ENCODE results near the gene BUB1.

The BUB1 gene

DNA sequence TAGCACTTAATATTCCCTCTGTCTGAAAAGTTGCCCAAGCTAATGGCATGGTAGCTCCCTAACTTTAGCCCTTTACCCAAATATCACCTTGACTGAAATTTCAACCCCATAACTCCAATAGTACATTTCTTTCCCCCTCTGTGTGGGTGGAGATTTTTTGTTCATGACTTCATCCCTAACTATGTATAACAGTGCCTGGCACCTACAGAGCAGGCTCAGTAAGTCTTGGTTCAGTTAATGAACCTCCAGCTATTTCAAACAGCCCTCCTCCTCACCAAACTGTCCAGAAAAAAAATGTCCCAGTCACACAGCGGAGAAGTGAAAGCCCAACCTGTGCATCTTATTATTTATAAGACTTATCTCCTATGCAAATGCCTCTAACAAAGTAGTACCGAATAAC lies 18.6 kb downstream of the BUB1 start:
- TF ChIP-seq, protein P1, sequence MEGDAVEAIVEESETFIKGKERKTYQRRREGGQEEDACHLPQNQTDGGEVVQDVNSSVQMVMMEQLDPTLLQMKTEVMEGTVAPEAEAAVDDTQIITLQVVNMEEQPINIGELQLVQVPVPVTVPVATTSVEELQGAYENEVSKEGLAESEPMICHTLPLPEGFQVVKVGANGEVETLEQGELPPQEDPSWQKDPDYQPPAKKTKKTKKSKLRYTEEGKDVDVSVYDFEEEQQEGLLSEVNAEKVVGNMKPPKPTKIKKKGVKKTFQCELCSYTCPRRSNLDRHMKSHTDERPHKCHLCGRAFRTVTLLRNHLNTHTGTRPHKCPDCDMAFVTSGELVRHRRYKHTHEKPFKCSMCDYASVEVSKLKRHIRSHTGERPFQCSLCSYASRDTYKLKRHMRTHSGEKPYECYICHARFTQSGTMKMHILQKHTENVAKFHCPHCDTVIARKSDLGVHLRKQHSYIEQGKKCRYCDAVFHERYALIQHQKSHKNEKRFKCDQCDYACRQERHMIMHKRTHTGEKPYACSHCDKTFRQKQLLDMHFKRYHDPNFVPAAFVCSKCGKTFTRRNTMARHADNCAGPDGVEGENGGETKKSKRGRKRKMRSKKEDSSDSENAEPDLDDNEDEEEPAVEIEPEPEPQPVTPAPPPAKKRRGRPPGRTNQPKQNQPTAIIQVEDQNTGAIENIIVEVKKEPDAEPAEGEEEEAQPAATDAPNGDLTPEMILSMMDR (IDR thresholded peaks at IDR 0.05; ENCODE audit: insufficient read depth, low read length, poor library complexity, severe bottlenecking), result no peak
- peaks cover 19% of the 10 kb centered on the region for H3K36me3 ChIP-seq (ENCODE audit: control insufficient read depth, insufficient read depth, low read length)
- no peak overlapping the region for H3K4me3 ChIP-seq (replicated peaks; ENCODE audit: low read depth, low read length)
- no peak for DNase-seq (ENCODE audit: extremely low read depth, insufficient read length)
- H3K27me3 ChIP-seq (replicated peaks; ENCODE audit: control insufficient read depth, insufficient read depth, low read length), result no peaks in the 10 kb centered on the region

DNA sequence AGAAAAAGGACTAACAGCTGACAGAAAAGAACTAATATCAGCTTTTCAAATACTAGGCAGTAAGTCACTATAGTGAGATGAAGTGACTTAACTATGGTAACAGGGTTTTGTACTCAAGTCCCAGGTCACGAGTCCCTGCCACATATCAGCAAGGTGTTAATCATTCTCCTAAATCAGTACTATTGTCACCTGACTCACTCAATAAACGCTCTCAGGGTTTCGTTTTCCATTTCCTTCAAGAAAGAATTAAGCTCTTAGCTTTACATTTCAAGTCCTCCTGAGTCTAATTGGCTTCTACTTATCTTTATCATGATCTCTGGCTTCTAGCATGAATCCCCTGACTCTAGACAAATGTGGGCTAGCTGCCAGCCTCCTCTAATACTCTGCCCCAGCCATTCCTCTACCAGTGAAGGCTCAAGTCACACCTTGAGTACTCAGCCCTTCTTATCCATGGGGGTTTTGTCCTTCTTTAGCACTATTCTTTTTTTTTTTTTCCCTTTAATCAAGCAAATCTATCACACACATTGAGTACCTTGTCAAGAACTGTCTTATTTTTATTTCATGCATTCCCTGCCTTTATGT lies 20.0 kb downstream of the BUB1 start:
- H3K27me3 ChIP-seq (replicated peaks; ENCODE audit: control insufficient read depth, insufficient read depth, low read length), result no peaks in the 10 kb centered on the region
- H3K4me3 ChIP-seq (replicated peaks; ENCODE audit: low read depth, low read length), result no peak overlapping the region
- no peak for DNase-seq (ENCODE audit: extremely low read depth, insufficient read length)
- peaks cover 22% of the 10 kb centered on the region for H3K36me3 ChIP-seq (ENCODE audit: control insufficient read depth, insufficient read depth, low read length)
- TF ChIP-seq, protein P1 (IDR thresholded peaks at IDR 0.05; ENCODE audit: insufficient read depth, low read length, poor library complexity, severe bottlenecking), result no peak

DNA sequence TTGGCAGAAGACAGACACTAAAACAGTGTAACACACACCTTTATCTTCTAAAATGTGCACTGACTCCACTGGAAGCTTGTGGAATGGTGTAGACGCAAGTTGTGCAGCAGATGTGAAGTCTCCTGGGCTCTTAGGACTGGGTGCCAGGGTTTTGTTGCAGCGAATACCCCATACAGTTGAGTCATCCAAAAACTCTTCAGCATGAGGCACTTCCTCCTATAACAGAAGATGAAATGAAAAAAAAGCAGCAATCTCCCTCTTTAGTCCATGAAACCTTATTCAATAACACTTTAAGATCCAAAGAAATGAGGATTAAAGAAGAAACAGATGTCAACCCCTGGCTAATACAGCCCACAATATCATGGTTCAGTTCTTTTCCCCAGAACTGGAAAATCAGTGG lies 22.2 kb downstream of the BUB1 start:
- Histone ChIP-seq H3K36me3 (ENCODE audit: control insufficient read depth, insufficient read depth, low read length) (peaks cover 20% of the 10 kb centered on the region), H3K4me3 (replicated peaks; ENCODE audit: low read depth, low read length) (no peak overlapping the region), H3K27me3 (replicated peaks; ENCODE audit: control insufficient read depth, insufficient read depth, low read length) (no peaks in the 10 kb centered on the region)
- no peak for DNase-seq (ENCODE audit: extremely low read depth, insufficient read length)
- TF ChIP-seq, protein P1 (IDR thresholded peaks at IDR 0.05; ENCODE audit: insufficient read depth, low read length, poor library complexity, severe bottlenecking), result no peak

DNA sequence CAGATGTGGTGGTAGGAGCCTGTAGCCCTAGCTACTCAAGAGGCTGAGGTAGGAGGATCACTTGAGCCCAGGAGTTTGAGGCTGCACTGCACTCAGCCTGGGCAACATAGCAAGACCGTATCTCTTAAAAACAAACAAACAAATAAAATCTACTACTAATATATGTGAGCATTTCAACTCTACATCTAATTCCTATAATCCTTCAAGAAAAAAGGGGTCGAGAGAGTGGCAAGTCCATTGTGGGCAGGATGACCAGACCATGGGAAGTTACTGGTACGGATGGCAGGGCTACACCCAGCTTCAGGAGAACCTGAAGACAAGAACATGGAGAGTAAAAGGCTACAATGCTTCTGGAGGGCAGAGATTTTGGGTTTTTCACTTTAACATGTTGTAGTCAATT lies 24.0 kb downstream of the BUB1 start:
- no peak overlapping the region for H3K4me3 ChIP-seq (replicated peaks; ENCODE audit: low read depth, low read length)
- TF ChIP-seq, protein P1 (IDR thresholded peaks at IDR 0.05; ENCODE audit: insufficient read depth, low read length, poor library complexity, severe bottlenecking), result no peak
- H3K27me3 ChIP-seq (replicated peaks; ENCODE audit: control insufficient read depth, insufficient read depth, low read length), result no peaks in the 10 kb centered on the region
- H3K36me3 ChIP-seq (ENCODE audit: control insufficient read depth, insufficient read depth, low read length), result peaks cover 12% of the 10 kb centered on the region
- no peak for DNase-seq (ENCODE audit: extremely low read depth, insufficient read length)

DNA sequence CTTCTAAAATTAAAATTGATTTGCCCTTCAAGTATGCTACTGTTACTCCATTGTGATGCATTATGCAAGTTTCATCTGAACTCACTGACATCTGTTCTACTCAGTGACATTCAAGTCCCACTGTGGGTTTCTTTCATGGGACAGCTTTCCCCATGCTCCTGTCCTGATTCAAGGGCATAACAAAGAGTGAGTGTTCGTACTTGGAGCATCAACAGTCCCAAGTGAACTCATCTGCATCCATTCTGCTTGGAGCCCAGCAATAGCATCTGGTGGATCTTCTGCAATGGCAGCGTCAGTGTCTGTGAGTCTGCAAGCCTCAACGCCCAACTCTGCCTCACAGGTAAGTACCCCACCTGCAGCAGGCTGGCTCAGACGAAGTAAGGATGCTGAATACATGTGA lies 27.5 kb downstream of the BUB1 start:
- no peak for DNase-seq (ENCODE audit: extremely low read depth, insufficient read length)
- Histone ChIP-seq H3K36me3 (ENCODE audit: control insufficient read depth, insufficient read depth, low read length) (peaks cover 8% of the 10 kb centered on the region), H3K27me3 (replicated peaks; ENCODE audit: control insufficient read depth, insufficient read depth, low read length) (no peaks in the 10 kb centered on the region), H3K4me3 (replicated peaks; ENCODE audit: low read depth, low read length) (no peak overlapping the region)
- TF ChIP-seq, protein P1 (IDR thresholded peaks at IDR 0.05; ENCODE audit: insufficient read depth, low read length, poor library complexity, severe bottlenecking), result no peak

DNA sequence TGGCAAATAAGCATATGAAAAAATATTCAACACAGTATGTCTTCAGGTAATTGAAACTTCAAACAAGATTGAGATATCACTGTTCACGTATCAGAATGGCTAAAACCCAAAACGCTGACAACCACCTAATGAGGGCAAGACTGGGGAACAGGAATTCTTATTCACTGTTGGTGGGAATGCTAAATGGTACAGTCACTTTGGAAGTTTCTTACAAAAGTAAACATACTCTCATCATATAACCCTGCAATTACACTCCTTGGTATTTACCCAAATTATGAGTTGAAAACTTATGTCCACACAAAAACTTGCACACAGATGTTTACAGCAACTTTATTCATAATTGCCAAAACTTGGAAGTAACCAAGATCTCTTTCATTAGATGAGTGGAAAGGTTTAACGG lies 30.1 kb downstream of the BUB1 start:
- Histone ChIP-seq H3K36me3 (ENCODE audit: control insufficient read depth, insufficient read depth, low read length) (peaks cover 2% of the 10 kb centered on the region), H3K27me3 (replicated peaks; ENCODE audit: control insufficient read depth, insufficient read depth, low read length) (no peaks in the 10 kb centered on the region), H3K4me3 (replicated peaks; ENCODE audit: low read depth, low read length) (no peak overlapping the region)
- TF ChIP-seq, protein P1 (IDR thresholded peaks at IDR 0.05; ENCODE audit: insufficient read depth, low read length, poor library complexity, severe bottlenecking), result no peak
- no peak for DNase-seq (ENCODE audit: extremely low read depth, insufficient read length)

Measured in GM06990 (cell line).